ENCODE data around the gene TRPC1.

TRPC1 gene

GRCh38 chr3:142782616-142783015 lies 58.8 kb downstream of the TRPC1 start:
- Histone ChIP-seq H3K79me2 (ENCODE audit: low read length) (no peaks in the 10 kb centered on the region), H3K36me3 (replicated peaks; ENCODE audit: low read depth, low read length) (no peaks in the 10 kb centered on the region), H4K20me1 (ENCODE audit: insufficient read depth, low read length) (no peaks in the 10 kb centered on the region), H3K27me3 (ENCODE audit: low read depth, low read length) (no peaks in the 10 kb centered on the region), H2AFZ (ENCODE audit: low read depth, low read length) (no peak overlapping the region), H3K4me1 (ENCODE audit: low read length) (no peaks in the 10 kb centered on the region), H3K4me3 (ENCODE audit: low read length) (no peak overlapping the region), H3K9me3 (ENCODE audit: insufficient read depth, low read length) (no peaks in the 10 kb centered on the region), H3K27ac (ENCODE audit: low read length) (no peak overlapping the region), H3K9ac (ENCODE audit: low read length) (no peak overlapping the region), H3K4me2 (ENCODE audit: low read length) (no peak overlapping the region)
- TF ChIP-seq EZH2phosphoT487 (IDR thresholded peaks at IDR 0.05; ENCODE audit: low read depth) (no peak), CTCF (IDR thresholded peaks at IDR 0.05; ENCODE audit: low read depth, low read length) (no peak)

- Histone ChIP-seq H3K9me3 (ENCODE audit: insufficient read depth, low read length) (no peaks in the 10 kb centered on the region), H3K36me3 (replicated peaks; ENCODE audit: low read depth, low read length) (no peaks in the 10 kb centered on the region), H3K4me1 (ENCODE audit: low read length) (no peaks in the 10 kb centered on the region), H4K20me1 (ENCODE audit: insufficient read depth, low read length) (no peaks in the 10 kb centered on the region), H3K4me2 (ENCODE audit: low read length) (no peak overlapping the region), H2AFZ (ENCODE audit: low read depth, low read length) (no peak overlapping the region), H3K27me3 (ENCODE audit: low read depth, low read length) (no peaks in the 10 kb centered on the region), H3K4me3 (ENCODE audit: low read length) (no peak overlapping the region), H3K9ac (ENCODE audit: low read length) (no peak overlapping the region), H3K27ac (ENCODE audit: low read length) (no peak overlapping the region), H3K79me2 (ENCODE audit: low read length) (no peaks in the 10 kb centered on the region)
- TF ChIP-seq EZH2phosphoT487 (IDR thresholded peaks at IDR 0.05; ENCODE audit: low read depth) (no peak), CTCF (IDR thresholded peaks at IDR 0.05; ENCODE audit: low read depth, low read length) (no peak)
Observed at GRCh38 chr3:142784228-142784627, 60.4 kb downstream of the TRPC1 start.

GRCh38 chr3:142785996-142786395 lies 62.2 kb downstream of the TRPC1 start:
- H3K4me3 ChIP-seq (ENCODE audit: low read length): no peak overlapping the region
- H4K20me1 ChIP-seq (ENCODE audit: insufficient read depth, low read length): no peaks in the 10 kb centered on the region
- H3K9me3 ChIP-seq (ENCODE audit: insufficient read depth, low read length): no peaks in the 10 kb centered on the region
- no peaks in the 10 kb centered on the region for H3K27me3 ChIP-seq (ENCODE audit: low read depth, low read length)
- no peak overlapping the region for H3K4me2 ChIP-seq (ENCODE audit: low read length)
- H2AFZ ChIP-seq (ENCODE audit: low read depth, low read length): no peak overlapping the region
- no peak overlapping the region for H3K9ac ChIP-seq (ENCODE audit: low read length)
- no peak for TF ChIP-seq CTCF (IDR thresholded peaks at IDR 0.05; ENCODE audit: low read depth, low read length)
- TF ChIP-seq EZH2phosphoT487 (IDR thresholded peaks at IDR 0.05; ENCODE audit: low read depth): no peak
- H3K36me3 ChIP-seq (replicated peaks; ENCODE audit: low read depth, low read length): no peaks in the 10 kb centered on the region
- H3K27ac ChIP-seq (ENCODE audit: low read length): no peak overlapping the region
- H3K79me2 ChIP-seq (ENCODE audit: low read length): no peaks in the 10 kb centered on the region
- H3K4me1 ChIP-seq (ENCODE audit: low read length): no peaks in the 10 kb centered on the region

- H3K4me3 ChIP-seq (ENCODE audit: low read length): no peak overlapping the region
- H3K79me2 ChIP-seq (ENCODE audit: low read length): no peaks in the 10 kb centered on the region
- no peak overlapping the region for H3K27ac ChIP-seq (ENCODE audit: low read length)
- no peaks in the 10 kb centered on the region for H4K20me1 ChIP-seq (ENCODE audit: insufficient read depth, low read length)
- no peaks in the 10 kb centered on the region for H3K9me3 ChIP-seq (ENCODE audit: insufficient read depth, low read length)
- H3K36me3 ChIP-seq (replicated peaks; ENCODE audit: low read depth, low read length): no peaks in the 10 kb centered on the region
- no peak overlapping the region for H2AFZ ChIP-seq (ENCODE audit: low read depth, low read length)
- H3K9ac ChIP-seq (ENCODE audit: low read length): no peak overlapping the region
- TF ChIP-seq EZH2phosphoT487 (IDR thresholded peaks at IDR 0.05; ENCODE audit: low read depth) (no peak), CTCF (IDR thresholded peaks at IDR 0.05; ENCODE audit: low read depth, low read length) (no peak)
- no peaks in the 10 kb centered on the region for H3K27me3 ChIP-seq (ENCODE audit: low read depth, low read length)
- H3K4me2 ChIP-seq (ENCODE audit: low read length): no peak overlapping the region
- no peaks in the 10 kb centered on the region for H3K4me1 ChIP-seq (ENCODE audit: low read length)
Observed at GRCh38 chr3:142787719-142788118, 63.9 kb downstream of the TRPC1 start.
